GM21737 (cell line): ENCODE data around the gene ELAPOR1.
A peak's percentile ranks its signal among the peaks of the same experiment; 100 is the strongest.
"Not testable (repeated sequence)": the region's sequence is repeated elsewhere in the genome, so short reads cannot be mapped to it uniquely, and the experiment has no call there.

ENCODE experiments used
- ATAC-seq: cut with Tn5 transposase; IDR thresholded peaks from one replicate; pipeline ENCODE4 v1.9.1; 2021; ENCODE audit warnings: mild to moderate bottlenecking, moderate library complexity; ENCODE audit not compliant: unreplicated experiment

ELAPOR1 gene

DNA sequence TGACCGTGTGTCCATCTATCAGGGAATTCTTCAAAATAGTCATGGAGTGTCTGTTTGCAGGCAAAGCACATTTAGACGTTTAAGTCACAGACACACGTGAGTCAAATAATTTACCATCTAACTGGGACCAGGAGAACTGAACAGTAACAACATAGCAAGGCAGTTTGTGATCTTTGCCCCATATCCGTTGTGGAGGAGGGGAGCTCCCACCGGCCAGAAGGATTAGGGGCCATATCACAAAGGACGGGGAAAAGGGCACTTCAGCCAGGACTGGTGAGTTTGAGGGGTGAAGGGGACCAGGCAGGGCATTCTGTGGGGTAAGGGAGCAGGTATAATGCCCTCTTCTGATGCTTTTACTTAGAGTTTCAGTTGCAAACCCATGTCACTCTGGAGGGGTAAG lies 22.9 kb downstream of the ELAPOR1 start:
- ATAC-seq = no peak

DNA sequence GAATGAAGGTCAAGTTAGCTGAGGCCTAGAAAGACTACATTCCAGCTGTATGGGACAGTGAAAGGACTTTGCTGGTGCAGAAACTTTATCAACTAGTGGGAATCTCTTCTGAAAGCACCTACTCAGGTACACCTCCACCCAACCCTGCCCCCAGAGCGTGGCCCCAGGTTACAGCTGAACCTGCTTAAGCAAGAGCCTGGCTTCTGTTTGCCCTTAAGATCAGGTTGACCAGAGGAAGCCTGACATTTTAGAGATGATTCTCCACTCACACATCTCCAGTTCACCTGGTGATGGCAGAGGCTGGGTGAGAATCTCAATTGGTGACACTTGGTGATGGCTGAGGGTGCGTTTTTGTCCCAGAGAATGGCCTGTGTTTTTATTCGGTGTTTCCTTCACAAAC lies 24.0 kb downstream of the ELAPOR1 start:
- no peak for ATAC-seq

DNA sequence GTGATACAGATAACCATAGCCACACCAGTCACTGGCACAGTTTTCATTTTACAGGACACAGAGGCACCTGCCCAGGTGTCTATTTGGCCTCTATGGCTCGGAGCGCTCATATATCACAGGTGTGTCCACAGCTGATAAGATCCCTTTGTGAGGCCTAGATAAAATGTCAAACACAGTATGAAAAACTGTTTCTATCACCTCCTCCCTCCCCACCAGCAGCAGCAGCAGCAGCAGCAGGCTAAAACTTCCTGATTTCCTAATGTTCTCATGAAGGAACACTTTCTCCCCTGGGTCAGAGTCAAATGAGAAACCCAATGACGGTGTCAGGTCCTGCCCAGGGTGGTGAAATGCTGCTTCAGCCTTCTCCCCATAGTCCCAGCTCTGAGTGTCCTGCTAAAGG lies 24.4 kb downstream of the ELAPOR1 start:
- ATAC-seq = no peak

DNA sequence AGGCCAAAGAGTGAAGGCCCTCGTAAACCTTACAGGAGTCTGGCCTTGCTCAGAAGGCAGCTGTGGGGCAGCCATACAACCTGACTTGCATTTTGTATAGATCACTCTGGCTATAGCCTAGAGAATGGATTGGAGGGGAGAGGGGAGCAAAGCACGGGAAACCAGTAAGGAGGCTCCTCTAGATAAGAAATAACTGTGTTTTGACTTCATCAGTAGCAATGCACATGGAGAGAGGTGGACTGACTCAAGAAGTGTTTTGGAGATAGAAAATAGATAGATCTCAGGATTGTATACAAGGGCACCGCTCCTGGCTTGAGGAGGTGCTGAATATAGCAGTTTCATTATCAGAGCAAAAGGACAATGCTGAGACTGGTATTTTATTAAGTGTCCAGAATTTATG lies 26.5 kb downstream of the ELAPOR1 start:
- ATAC-seq = no peak

DNA sequence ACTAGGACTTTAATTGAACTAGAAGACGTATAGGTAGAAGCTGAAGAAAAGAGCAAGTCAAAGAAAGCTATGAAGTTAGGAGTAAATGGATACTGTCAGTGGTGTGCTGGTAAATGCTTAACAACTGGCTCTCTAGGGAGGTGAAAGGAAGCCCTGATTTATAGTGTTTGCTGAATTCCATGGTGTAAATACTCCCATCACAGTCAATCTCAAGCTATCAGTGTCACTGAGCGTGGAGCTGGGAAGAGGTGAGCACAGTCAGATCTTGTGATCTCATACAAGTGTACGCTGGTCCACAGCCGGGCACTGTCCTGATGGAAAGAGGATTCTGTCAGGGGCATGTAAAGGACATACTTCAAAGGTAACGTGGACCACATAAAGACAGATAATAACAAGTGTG lies 28.3 kb downstream of the ELAPOR1 start:
- no peak for ATAC-seq

DNA sequence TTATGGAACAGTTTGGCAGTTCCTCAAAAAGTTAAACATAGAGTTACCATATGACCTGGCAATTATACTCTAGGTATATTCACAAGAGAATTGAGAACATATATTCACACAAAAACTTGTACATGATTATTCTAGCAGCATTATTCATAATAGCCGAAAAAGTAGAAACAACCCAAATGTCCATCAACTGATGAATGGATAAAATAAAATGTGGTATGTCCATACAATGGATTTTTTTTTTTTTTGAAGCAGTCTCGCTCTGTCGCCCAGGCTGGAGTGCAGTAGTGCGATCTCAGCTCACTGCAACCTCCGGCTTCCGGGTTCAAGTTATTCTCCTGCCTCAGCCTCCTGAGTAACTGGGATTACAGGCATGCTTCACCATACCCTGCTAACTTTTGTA lies 28.8 kb downstream of the ELAPOR1 start:
- ATAC-seq = not testable (repeated sequence)

DNA sequence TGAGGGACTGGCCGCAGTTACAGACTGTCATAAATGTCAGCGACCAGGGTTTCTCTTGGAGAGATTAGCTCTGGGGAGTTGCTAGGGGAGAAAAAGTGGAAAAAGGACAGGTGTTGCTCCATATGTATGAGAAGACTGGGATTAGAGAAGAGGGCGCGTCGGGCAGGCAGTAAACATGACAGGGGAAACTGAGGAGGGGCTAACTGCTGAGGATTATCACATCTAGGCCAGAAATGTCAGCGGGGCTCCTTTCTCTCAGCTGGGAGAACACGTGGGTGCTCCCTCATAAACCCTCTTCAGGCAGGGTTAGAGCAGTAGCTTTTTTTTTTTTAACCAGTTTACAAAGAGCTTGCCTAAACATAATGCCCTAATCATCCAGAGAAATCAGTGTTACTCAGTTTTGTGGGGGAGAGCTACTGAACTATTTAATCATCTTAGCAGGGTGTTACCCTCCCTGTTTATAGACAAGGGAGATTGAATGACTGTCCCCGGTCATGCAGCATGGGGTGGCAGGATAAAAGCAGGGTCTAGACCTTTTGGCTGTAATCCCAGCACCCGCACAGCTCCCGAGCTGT lies 35.2 kb downstream of the ELAPOR1 start:
- no peak for ATAC-seq

DNA sequence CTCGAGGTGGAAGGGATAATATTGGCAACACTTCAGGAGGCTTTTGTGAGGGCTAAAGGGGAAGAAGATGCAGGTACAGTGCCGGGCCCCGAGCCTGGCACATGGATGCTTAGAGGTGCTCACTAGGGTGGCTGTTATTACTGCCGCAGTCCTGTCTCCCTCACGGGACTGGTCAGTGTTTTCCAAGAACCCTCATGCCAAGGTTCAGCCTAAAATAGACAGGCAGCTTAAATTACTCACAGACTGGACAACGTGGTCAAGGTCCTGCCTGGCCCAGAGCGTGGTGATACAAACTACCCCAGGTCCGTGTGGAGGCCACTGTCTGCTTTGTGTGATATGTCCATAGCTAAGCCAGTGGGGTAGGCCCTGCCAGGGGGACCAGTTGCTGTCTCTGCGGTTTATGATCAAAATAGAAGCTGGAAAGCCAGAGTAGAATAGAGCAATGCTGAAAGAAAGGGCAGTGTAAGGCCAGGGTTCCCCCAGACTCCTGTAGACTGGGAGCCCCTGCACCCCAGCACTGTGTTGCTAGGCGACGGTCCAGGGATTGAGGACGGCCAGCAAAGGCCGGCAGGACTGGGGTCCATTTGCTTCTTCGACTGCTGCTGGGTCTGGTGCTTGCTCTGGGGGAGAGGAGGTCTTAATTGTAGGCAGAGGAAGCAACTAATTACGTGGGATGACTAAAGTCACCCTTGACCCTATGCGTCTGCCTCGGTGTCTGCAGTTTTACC lies 36.1 kb downstream of the ELAPOR1 start:
- no peak for ATAC-seq

DNA sequence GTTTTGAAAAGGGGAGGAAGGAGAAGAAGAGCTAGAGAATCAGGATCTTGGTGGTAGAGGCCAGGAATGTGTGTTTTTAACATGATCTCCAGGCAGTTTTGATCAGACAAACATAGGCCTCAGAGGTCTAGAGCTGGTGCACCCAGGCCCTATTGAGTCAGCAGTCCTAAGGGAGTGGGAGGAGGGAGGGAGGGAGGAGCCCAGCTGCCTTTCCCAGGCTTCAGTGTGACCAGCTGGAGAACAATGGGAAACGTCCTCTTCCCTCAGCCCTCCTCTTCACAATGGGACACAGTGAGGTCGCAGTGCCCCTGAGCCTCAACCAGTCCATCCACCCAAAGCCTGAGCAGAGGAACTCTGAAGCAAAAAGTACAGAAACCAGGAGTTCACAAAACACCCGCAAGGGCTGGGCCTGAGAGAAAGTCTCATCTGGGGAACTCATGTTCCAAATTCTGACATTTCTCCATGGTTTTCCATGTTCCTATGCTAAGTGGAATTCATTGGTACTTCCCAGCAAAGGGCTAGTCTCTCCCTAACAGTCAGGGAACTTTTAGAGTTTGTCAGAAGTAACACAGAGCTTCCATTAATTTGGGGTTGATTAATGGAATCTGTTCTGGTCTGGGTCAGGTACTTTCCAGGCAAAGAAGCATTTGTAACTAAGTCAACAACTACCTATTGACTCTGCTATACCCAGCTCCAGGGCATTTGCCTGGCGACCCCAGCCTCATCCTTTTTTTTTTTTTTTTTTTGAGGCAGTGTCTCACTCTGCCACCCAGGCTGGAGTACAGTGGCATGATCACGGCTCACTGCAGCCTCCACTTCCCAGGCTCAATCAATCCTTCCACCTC lies 37.5 kb downstream of the ELAPOR1 start:
- no peak for ATAC-seq

DNA sequence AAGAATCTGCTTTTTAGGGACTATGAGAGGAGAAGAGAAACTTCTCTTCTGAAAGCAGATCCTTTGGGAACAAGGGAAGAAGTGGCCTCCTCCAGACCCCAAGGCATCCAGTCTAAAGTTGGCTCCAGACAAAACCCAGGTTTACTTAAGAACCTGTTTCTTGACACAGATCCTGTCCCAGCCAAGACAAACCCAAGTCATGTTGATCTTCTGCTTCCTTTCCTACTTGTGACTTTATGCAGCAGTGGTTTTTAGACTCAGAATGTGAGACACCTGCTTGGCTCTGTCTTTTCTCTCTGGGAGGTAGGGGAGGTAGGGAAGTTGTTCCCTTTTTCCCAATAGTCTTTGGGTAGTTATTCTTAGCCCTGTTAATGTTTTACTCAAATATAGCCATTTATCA lies 38.3 kb downstream of the ELAPOR1 start:
- no peak for ATAC-seq

DNA sequence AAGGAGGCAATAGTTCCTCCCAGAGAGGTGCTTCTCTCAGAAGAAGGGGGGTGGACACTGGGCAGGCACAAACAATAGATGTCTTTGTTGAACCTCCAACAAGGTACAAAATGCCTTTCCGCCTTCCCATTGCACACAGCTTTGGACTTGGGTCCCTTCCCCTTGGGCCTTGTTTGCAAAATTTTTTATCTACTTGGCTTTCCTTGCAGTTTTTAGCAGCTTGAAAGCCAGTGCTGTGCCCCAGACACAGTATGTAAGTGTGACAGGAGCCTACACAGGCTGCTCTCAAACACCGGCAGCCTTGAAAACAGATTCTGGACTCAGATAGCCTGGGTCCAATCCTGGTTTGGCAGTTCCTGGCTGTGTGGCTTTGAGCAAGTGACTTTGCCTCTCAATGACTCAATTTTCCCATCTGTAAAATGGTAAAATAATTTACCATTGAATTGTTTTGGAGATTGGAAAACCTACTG lies 43.0 kb downstream of the ELAPOR1 start:
- ATAC-seq = no peak

DNA sequence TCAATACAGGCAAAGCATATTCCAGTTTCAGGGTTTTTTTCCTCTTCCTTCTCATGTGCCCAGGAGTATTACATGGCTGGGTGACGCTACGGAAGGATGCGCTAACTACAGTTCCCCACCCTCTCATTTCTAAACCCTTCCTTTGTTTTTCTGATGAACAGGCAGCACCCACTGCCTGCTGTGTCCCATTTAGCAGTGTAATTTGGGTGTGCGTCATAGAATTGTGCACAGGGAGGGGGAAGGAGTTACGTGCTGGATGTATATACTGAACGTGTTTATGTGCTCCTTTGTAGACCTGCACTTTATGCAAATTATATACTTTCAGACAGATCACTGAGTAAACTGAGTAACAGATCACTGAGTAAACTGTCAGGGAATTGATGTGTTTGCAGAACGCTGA lies 44.5 kb downstream of the ELAPOR1 start:
- no peak for ATAC-seq

DNA sequence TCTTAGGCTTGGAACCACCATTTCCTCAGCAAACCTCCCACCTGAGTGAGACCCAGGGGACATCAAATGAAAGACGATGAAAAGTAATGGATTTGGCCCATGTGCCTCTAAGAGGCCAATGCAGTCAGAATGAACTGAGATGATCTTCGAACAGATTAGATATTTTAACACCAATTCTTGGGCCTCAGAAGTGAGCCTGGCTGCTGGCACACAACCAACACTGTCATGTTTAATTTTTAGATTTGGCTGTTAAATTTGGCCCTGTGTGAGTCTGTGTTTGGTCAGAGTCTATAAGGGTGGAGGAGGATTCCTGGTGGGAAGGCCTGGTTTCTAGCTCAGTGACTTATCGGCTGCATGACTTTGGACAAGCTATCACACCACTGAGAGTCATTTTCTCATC lies 45.4 kb downstream of the ELAPOR1 start:
- no peak for ATAC-seq

DNA sequence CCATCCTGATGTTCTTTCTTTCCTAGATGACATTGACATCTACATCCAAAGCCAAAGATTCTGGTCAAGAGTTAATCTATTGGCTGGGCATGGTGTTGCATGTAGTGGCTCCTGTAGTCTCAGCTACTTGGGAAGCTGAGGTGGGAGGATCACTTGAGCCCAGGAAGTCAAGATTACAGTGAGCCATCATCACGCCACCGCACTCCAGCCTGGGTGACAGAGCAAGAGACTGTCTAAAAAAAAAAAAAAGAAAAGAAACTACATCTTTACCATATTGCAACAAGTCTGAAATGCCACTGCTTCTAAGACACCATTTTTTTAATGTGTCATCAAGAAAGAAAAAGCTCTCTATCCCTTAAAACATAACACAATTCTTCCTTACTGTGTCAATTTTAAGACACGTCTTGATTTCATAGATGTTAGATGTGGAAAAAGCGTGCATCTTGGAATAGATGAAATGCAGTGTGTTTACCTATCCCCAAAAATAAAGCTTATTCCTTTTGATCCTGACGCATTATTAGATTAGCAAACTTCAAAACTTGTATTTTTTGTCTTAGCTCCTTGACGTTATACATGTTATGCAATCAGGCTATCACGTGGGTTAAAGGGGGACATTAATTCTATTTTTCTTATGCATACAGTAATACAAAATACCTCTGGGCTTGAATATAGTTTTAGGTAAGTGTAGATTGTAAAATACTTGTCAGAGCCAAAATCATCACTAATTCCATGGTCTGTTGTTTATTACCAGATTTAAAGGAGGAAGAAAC lies 46.3 kb downstream of the ELAPOR1 start:
- no peak for ATAC-seq

DNA sequence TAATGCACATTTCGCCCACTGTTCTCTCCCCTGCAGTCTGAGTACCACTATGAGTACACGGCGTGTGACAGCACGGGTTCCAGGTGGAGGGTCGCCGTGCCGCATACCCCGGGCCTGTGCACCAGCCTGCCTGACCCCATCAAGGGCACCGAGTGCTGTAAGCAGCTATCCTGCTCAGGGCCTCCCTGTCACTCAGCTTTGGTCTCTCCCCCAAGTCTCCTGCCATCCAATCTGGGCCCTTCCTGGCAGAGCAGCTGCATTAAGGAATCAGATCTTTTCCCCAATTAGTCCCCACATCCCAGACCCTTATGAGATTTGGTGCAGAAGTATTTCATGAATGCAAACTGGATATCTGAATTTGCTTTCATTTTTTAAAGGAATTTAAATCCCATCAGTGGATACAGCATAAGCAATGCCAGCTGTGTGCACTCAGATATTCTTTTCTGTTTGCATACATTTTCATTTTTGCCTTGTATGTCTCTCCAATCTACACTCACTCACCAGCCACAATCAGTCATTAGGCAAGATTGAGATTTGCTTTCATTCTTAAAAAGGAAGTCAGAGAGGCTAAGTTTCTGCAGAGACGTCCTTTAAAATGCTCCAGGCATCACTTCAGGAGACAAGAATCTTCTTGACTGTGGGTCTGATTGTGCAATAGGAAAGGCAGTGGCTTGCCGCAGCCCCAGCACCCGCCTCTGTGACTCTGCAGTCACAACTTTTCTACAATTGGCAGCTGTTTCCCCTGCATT lies 48.1 kb downstream of the ELAPOR1 start:
- ATAC-seq = peak; percentile 71

DNA sequence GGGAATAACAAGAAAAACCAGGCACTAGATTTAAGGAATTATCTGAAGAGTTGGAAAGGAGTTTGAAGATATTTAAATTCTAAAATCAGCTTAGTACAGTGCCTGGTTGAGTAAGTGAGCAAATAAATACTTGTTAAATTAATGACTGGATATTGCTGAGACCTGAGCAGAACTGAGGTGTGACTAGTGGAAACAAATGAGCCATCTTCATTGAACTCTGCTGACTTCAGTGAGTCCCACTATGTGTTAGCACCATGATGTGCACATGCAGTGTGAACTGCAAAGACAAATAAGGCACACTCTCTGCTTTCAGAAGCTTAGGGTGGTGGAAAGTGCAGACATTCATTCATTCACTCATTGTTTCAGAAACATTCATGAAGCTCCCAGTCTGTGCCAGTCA lies 48.7 kb downstream of the ELAPOR1 start:
- ATAC-seq = no peak

DNA sequence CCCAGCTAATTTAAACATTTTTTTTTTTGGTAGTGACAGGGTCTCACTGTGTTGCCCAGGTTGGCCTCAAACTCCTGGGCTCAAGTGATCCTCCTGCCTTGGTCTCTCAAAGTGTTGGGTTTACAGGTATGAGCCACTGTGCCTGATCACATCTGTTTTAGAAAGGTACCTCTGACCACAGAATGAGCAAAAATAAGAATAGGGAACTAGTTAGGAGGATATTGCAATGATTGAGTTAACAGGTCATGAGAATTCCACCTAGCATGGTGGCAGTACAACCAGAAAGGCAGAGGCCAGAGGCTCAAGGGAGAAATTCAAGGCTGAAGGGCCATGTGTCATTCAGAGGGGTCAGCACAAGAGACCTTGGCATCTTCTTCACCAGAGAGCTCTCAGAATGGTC lies 49.6 kb downstream of the ELAPOR1 start:
- ATAC-seq = no peak
